GM19455 (cell line): ENCODE results near the gene YAP1.
"Not testable (repeated sequence)": the region's sequence is repeated elsewhere in the genome, so short reads cannot be mapped to it uniquely, and the experiment has no call there.

Experiments
- ATAC-seq: cut with Tn5 transposase; IDR thresholded peaks from one replicate; pipeline ENCODE4 v1.9.1; 2021; ENCODE audit not compliant: unreplicated experiment

YAP1 gene

GRCh38 chr11:102196816-102197215 is 86.6 kb downstream of the YAP1 start:
- ATAC-seq, result no peak

DNA sequence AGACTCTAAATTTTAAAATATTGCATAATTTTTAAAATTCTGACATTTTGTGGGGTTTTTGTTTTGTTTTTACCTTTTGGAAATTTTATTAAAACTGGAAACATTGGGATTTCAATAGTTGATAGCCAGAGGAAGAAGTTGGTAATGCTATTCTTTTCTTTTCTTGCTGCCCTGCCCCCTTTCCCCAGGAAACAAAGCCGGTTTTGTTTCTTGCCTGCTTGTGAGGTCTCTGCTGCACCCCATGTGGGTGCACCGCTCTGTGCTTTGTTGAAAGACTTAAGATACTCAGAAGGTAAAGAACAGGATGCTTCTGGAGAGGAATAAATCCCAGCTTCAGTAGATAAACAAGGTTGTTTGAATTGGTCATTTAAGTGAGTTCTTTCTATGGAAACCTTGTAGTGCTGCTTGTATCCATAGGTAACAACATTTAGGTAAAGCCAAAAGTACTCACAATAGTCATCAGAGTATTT is 87.5 kb downstream of the YAP1 start:
- no peak for ATAC-seq

DNA sequence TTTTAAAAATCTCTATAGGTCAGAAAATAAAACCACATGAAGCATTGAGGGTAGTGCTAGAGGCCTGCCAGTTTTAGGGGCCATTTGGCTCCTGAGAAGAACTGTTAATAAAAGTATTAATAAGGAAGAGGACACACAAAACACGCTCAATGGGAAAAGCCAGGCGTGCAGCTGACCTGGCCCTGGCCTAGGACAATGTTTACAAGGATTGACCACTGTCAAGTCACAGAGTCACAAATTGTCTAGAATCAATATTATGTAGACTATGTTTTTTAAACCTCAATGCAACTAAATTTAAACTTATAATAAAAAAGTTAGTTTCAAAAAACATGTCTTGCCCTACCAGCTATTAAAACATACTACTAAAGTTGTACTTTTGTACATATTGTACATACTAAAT is 89.4 kb downstream of the YAP1 start:
- ATAC-seq, result no peak

GRCh38 chr11:102200325-102200724 is 90.1 kb downstream of the YAP1 start:
- ATAC-seq, result not testable (repeated sequence)

- no peak for ATAC-seq
These were observed 91.5 kb downstream of the YAP1 start for GRCh38 chr11:102201776-102202175.

DNA sequence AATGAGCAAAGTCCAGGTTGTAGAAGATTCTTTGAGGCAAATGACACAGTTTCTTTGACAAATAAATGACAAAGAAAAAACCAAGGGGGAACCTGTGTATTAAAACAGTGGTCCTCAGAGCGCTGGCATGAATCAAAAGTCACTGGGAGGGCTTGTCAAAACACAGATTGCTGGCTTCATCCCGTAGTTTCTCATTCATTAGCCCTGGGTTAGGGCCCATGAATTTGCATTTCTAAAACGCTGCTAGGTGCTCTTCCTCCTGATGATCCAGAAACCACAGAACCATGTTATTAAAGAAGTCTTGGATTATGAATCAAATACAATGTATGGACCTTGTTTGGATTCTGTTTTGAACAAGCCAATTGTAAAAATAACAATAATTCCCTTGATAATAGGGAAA is 92.7 kb downstream of the YAP1 start:
- ATAC-seq, result no peak

- ATAC-seq, result no peak
These were observed 93.9 kb downstream of the YAP1 start for GRCh38 chr11:102204174-102204573.

DNA sequence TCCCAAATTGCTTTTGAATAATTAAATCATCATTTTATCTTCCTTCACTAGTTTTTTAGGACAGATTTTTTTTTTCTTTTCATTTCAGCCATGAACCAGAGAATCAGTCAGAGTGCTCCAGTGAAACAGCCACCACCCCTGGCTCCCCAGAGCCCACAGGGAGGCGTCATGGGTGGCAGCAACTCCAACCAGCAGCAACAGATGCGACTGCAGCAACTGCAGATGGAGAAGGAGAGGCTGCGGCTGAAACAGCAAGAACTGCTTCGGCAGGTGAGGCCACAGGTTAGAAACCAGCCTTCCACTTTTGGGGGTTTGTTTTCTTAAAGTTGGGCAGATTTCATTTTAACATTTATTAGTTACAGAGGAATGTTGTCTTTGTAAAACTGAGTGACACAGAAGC is 95.6 kb downstream of the YAP1 start:
- no peak for ATAC-seq

DNA sequence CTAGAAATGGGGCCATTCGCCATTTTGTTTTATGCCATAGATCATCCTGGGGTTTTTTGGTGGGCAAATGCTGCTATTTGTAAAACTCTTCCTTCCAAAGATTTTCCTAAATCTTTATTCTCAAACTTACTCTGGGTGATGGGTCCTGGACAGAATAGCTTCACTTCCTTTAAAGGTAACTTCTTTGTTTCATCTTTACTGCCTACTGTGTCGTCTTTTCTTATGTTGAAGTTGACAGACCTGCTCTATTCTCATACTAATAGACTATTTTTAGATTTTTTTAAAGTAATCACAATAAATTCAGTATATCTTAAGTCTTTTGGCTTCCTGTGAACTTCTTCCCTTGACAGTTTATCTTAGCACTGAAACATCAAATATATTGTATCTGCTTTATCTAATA is 98.6 kb downstream of the YAP1 start:
- ATAC-seq, result no peak

DNA sequence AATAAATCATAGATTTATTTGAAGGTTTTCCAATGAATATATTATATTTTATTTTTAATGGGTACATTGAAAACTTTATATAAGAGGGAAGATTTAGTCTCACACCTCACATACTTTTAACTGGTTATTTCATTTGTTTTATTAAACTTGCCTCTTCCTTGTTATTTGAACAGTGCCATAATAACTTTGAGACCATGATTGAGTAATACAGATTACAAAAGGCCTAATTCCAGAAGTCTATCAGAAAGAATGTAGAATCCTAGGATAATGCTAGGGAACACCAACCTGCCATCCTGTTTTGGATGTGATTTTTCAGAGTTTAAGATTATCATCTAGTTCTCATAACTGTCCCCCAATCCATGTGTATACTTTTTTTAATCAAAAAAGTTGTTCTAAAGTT is 104.4 kb downstream of the YAP1 start:
- ATAC-seq, result no peak

GRCh38 chr11:102216433-102217075 is 106.3 kb downstream of the YAP1 start:
- no peak for ATAC-seq

GRCh38 chr11:102220728-102221467 is 110.7 kb downstream of the YAP1 start:
- no peak for ATAC-seq

DNA sequence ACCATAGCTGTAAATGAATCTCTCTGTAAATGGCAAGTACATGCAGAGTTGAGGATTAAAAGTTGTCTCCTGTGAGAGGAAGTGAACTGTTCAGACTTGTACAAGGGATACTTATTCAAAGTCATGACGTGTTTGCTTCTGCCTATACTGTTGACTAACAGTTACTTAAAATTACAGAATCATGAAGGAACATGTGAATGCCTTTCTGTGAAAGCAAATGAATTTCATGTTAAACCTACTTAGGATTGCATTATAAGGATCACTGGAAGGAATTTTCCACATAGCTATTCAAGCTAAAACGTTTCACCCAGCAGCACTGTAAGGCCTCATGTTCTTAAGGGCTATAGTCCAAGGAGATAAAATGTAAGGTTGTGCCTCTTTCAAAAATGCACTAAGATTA is 113.6 kb downstream of the YAP1 start:
- no peak for ATAC-seq

- ATAC-seq, result no peak
These were observed 115.7 kb downstream of the YAP1 start for GRCh38 chr11:102225689-102226568.

DNA sequence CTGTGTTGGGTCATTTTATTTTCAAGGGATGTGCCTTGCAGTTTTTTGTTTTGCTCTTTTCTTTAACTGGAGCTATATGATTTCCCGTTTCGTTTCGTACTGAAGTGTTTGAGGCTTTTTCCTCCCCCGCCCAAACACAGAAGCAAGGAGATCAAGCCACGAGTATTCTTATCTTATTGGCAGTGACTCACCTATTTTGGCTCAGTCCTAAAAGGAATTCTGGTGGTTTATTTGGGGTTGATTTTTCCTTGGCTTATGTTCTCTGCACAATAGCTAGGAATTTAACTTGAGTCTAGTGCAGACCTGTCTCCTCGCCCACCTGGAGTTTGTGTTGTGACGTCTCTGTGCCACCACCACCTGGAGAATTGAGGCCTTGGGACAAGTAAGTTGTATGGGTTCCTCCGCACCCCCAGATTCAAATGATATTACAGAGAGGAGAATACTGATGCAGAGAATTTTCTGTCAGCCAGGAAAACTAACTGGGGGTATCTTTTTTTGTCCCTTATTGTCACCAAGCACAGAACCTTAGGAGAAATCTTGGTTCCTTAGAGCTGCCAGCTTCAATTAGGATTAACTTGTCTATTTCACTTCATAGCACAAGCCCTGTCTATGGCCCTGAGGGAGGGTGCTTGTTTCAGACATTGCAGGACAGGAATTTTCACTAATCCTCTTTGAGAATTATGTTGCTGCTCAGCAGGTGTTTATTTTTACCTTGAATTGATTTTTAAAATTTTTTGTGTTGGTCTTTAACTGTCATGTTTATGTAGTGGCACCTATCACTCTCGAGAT is 116.6 kb downstream of the YAP1 start:
- ATAC-seq, result no peak

- no peak for ATAC-seq
These were observed 119.4 kb downstream of the YAP1 start for GRCh38 chr11:102229510-102230123.

- ATAC-seq, result no peak
These were observed 119.9 kb downstream of the YAP1 start for GRCh38 chr11:102230186-102230585.

DNA sequence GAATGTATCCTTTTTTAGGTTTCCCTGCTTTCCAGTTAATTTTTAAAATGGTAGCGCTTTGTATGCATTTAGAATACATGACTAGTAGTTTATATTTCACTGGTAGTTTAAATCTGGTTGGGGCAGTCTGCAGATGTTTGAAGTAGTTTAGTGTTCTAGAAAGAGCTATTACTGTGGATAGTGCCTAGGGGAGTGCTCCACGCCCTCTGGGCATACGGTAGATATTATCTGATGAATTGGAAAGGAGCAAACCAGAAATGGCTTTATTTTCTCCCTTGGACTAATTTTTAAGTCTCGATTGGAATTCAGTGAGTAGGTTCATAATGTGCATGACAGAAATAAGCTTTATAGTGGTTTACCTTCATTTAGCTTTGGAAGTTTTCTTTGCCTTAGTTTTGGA is 120.7 kb downstream of the YAP1 start:
- no peak for ATAC-seq

DNA sequence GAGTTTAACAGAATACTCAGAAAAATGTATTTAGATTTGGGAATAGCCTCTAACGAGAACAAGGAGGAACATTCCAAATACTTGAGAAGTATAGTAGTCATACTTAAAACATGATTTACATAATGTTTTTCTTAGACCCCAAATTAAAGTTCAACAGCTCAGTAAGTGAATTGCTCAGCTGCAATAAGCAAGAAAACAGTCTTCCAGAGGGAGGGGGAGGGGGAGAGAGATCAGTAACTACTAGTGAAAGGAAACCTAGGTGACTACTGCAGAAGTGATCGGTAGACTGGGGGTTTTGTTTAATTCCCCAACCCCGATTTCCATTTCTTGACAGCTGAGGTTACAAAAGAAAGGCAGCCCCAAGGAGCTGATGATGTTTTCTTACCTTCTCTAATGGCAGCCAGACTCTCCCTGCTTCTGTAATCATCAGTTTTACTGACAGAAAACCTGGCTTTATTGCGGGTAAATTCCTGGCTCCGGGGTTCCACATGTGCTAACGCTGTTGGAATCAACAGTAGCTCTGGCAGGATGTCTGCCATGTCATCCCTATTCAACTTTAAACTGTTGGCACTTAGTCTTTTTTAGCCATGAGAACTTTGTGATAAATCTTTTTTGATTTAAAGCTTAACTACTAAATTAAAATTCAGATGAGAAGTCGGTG is 124.7 kb downstream of the YAP1 start:
- ATAC-seq, result no peak
